ENCODE measurements around the gene METTL15.

The METTL15 gene

DNA sequence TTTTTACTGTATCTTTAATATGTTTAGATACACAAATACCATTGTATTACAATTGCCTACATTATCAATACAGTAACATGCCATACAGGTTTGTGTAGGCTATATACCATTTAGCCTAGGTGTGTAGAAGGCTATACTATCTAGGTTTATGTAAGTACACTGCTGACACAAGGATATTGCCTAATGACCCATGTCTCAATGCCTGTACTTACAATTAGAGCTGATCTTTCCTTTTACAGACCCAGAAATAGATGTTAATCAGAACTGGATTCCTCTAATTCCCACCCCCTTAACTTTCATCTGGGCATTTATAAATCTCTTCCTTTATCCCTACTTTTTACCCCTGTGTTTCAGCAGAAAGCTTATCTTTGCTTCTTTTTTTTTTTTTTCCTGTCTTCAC is 229.5 kb downstream of the METTL15 start:
- TF ChIP-seq, protein P1, sequence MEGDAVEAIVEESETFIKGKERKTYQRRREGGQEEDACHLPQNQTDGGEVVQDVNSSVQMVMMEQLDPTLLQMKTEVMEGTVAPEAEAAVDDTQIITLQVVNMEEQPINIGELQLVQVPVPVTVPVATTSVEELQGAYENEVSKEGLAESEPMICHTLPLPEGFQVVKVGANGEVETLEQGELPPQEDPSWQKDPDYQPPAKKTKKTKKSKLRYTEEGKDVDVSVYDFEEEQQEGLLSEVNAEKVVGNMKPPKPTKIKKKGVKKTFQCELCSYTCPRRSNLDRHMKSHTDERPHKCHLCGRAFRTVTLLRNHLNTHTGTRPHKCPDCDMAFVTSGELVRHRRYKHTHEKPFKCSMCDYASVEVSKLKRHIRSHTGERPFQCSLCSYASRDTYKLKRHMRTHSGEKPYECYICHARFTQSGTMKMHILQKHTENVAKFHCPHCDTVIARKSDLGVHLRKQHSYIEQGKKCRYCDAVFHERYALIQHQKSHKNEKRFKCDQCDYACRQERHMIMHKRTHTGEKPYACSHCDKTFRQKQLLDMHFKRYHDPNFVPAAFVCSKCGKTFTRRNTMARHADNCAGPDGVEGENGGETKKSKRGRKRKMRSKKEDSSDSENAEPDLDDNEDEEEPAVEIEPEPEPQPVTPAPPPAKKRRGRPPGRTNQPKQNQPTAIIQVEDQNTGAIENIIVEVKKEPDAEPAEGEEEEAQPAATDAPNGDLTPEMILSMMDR (IDR thresholded peaks at IDR 0.05; ENCODE audit: extremely low read depth, insufficient read depth, missing control alignments): no peak
- DNase-seq (ENCODE audit: low spot score): no peak
- in situ Hi-C loops (cut with MboI; ENCODE audit: low pct_unique_long_range_greater_than_20kb, low sequenced_read_pairs, unreplicated experiment): no loop called here

DNA sequence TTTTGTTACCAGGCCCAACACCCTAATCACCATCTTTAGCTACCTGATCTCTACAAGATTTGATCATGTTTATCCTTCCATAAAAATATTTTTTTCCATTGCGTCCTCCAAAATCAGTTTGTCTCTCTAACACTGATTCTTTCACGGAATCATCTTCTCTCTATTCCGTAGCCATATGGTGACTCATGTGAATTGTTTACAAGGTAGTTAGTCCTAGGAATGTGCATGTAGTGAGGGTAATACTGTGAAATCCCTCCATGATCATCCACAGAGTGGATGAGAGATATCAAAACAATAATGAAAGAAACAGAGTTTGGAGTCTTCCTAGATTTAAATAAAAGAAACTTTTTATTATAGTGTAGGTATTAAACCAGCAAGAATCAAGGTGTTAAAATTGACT is 230.2 kb downstream of the METTL15 start:
- TF ChIP-seq, protein P1 (IDR thresholded peaks at IDR 0.05; ENCODE audit: extremely low read depth, insufficient read depth, missing control alignments): no peak
- DNase-seq (ENCODE audit: low spot score): no peak
- in situ Hi-C loops (cut with MboI; ENCODE audit: low pct_unique_long_range_greater_than_20kb, low sequenced_read_pairs, unreplicated experiment): no loop called here

DNA sequence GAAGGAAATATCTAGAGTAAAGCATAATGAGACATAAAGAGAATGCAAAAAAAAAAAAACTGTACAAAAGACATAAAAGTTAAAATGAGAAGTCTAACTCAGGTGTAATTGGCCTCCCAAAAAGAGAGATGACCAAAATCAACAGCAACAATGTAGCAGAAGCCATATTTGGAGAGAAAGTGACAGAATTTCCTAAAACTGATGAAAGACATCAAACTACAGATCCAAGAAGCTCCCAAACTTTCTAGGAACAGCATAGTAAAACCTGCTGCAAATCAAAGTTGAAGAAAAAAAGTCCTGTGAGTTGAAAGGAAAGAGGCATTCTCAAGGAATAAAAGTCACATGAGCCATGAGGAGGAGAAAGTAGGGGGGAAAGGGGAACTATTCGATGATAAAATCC is 231.3 kb downstream of the METTL15 start:
- DNase-seq (ENCODE audit: low spot score): no peak
- TF ChIP-seq, protein P1 (IDR thresholded peaks at IDR 0.05; ENCODE audit: extremely low read depth, insufficient read depth, missing control alignments): no peak
- in situ Hi-C loops (cut with MboI; ENCODE audit: low pct_unique_long_range_greater_than_20kb, low sequenced_read_pairs, unreplicated experiment): no loop called here

DNA sequence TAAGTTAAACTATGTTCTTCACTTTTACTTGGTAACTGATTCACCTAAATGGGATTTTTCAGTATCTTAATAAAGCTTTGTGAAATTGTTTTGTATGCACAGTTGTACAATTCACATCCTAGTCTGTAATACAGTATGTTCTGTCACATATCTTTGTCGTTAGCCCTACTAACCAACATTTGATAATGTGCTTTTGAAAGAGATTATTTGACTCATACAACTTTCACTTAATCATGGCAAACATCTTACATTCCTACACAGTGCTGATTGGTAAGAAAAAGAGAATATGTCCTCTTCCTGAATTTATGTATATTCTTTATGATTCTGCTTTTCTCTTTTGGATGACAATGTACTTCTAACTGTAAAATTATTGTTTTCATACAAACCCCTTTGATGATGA is 234.5 kb downstream of the METTL15 start:
- in situ Hi-C loops (cut with MboI; ENCODE audit: low pct_unique_long_range_greater_than_20kb, low sequenced_read_pairs, unreplicated experiment): no loop called here
- no peak for DNase-seq (ENCODE audit: low spot score)
- TF ChIP-seq, protein P1 (IDR thresholded peaks at IDR 0.05; ENCODE audit: extremely low read depth, insufficient read depth, missing control alignments): no peak

DNA sequence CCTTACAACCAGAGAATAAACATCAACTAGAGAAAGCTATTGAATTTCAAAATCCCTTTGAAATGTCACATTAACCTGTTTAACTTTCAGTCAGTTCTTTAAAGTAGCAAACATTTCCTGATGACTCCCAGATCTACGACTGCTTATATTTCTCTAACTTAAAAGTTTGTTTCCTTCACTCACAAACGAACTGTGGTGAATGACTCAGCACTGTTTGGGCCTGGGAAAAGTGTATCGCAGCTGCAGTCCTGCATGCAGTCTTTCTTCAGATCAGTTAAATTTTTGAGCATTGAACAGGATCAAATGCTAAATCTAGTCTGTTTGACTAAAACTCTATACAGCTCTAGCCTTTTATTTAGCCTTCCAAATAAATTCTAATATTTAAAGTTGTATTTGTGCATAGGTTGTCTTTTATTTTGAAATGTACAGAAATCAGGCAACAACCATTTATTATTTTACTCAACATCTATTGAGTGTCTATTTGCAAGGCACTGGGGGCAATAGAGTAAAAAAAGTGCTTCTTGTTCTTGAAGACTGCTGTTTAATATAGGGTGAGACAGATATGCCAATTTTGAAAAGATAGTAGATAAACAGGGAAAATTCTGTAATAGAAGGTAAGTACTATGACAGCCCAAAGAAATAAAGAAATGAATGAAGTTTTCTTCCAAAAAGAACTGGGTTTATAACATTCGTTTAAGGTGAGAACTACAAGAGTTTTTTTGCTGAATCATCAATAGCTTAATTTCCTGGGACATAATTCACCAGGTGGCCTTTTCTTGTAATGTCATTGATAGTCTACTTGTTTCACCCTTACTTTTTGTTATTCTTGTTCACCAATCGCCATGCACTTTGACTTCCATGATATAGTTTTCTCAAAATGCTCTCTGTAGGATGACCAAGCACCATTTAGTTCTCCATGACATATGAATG is 235.4 kb downstream of the METTL15 start:
- TF ChIP-seq, protein P1 (IDR thresholded peaks at IDR 0.05; ENCODE audit: extremely low read depth, insufficient read depth, missing control alignments): no peak
- in situ Hi-C loops (cut with MboI; ENCODE audit: low pct_unique_long_range_greater_than_20kb, low sequenced_read_pairs, unreplicated experiment): no loop called here
- no peak for DNase-seq (ENCODE audit: low spot score)

DNA sequence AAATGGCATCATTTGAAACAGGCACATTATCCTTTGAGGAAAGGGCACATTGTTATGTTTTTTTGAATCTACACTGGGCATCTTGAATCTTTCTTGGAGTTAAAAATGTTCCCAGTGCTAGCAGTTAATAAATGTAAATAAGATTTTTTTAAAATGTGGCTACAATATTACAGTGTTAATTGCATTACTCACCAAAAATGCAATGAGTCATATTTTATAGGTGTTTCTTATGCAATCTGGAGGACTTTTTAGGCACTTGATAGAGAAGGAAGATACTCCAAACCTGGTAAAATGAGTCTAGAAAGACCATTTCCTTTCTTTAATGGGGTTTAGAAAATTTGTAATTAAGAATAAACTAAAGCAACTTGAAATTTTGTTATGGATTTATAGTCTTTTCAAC is 238.0 kb downstream of the METTL15 start:
- no peak for DNase-seq (ENCODE audit: low spot score)
- TF ChIP-seq, protein P1 (IDR thresholded peaks at IDR 0.05; ENCODE audit: extremely low read depth, insufficient read depth, missing control alignments): no peak
- in situ Hi-C loops (cut with MboI; ENCODE audit: low pct_unique_long_range_greater_than_20kb, low sequenced_read_pairs, unreplicated experiment): no loop called here

Data from GM13977 (cell line).